Neuronal stem cell (in vitro differentiated cells): ENCODE results near the gene TMEM135.

Source experiments
- DNase-seq: peaks from one replicate; pipeline ENCODE4 v3.0.0-alpha.2; 2013; ENCODE audit warnings: low spot score
- H2AFZ ChIP-seq: one replicate; pipeline ENCODE4 v1.6.1; 2013; ENCODE audit warnings: mild to moderate bottlenecking, low read length, inconsistent platforms
- H2AK5ac ChIP-seq: 2 replicates; pipeline ENCODE4 v1.6.1; 2013; ENCODE audit warnings: low read depth, mild to moderate bottlenecking, inconsistent platforms, low read length, moderate library complexity, mixed read lengths
- H2BK120ac ChIP-seq: 2 replicates; pipeline ENCODE4 v1.6.1; 2013; ENCODE audit warnings: low read depth, mild to moderate bottlenecking, inconsistent platforms, low read length, moderate library complexity, mixed read lengths
- H2BK12ac ChIP-seq: one replicate; pipeline ENCODE4 v1.6.1; 2013; ENCODE audit warnings: low read length, inconsistent platforms
- H2BK15ac ChIP-seq: 2 replicates; pipeline ENCODE4 v1.6.1; 2013; ENCODE audit warnings: mild to moderate bottlenecking, low read length, inconsistent platforms, mixed read lengths
- H2BK5ac ChIP-seq: one replicate; pipeline ENCODE4 v1.6.1; 2013; ENCODE audit warnings: inconsistent platforms, mild to moderate bottlenecking, low read length, moderate library complexity
- H3K14ac ChIP-seq: one replicate; pipeline ENCODE4 v1.6.1; 2013; ENCODE audit warnings: low read length, inconsistent platforms
- H3K18ac ChIP-seq: 2 replicates; pipeline ENCODE4 v1.6.1; 2013; ENCODE audit warnings: low read length, inconsistent platforms
- H3K23ac ChIP-seq: 2 replicates; pipeline ENCODE4 v1.6.1; 2013; ENCODE audit warnings: low read depth, mild to moderate bottlenecking, mixed read lengths, low read length, inconsistent platforms; ENCODE audit not compliant: poor library complexity
- H3K27ac ChIP-seq: replicated peaks from 3 replicates; pipeline ENCODE4 v1.5.1; 2013; ENCODE audit warnings: low read length, inconsistent platforms
- H3K27me3 ChIP-seq, 3 experiments: 2 replicates each; pipeline ENCODE4 v1.6.1; 2013; ENCODE audit warnings: low read length in 3 of 3, mild to moderate bottlenecking in 2 of 3, inconsistent platforms in 1 of 3, low read depth in 1 of 3, mixed read lengths in 1 of 3, moderate library complexity in 1 of 3; ENCODE audit not compliant: control insufficient read depth in 3 of 3, insufficient read depth in 3 of 3
- H3K36me3 ChIP-seq, 2 donors: replicated peaks in 1 of 2; 2 replicates each; pipeline ENCODE4 v1.6.1; 2013; ENCODE audit warnings: low read length in 2 of 2; ENCODE audit not compliant: control insufficient read depth in 2 of 2, insufficient read depth in 2 of 2
- H3K4ac ChIP-seq: 2 replicates; pipeline ENCODE4 v1.6.1; 2013; ENCODE audit warnings: inconsistent platforms, mild to moderate bottlenecking, low read length, moderate library complexity
- H3K4me1 ChIP-seq, 2 donors: 1 replicate in 1 of 2; 2 replicates in 1 of 2; pipeline ENCODE4 v1.6.1; 2013; ENCODE audit warnings: low read length in 2 of 2, low read depth in 1 of 2; ENCODE audit not compliant: control insufficient read depth in 2 of 2, insufficient read depth in 1 of 2
- H3K4me2 ChIP-seq: one replicate; pipeline ENCODE4 v1.6.1; 2013; ENCODE audit warnings: mild to moderate bottlenecking, low read length, inconsistent platforms; ENCODE audit not compliant: insufficient read depth, poor library complexity, severe bottlenecking
- H3K4me3 ChIP-seq, 2 donors: 2 replicates each; pipeline ENCODE4 v1.5.1; 2013; ENCODE audit warnings: low read length in 2 of 2, mild to moderate bottlenecking in 2 of 2, inconsistent platforms in 1 of 2, moderate library complexity in 1 of 2
- H3K79me1 ChIP-seq: one replicate; pipeline ENCODE4 v1.6.1; 2013; ENCODE audit warnings: low read depth, mild to moderate bottlenecking, inconsistent platforms, low read length, moderate library complexity
- H3K9ac ChIP-seq: one replicate; pipeline ENCODE4 v1.6.1; 2013; ENCODE audit warnings: mild to moderate bottlenecking, low read depth, low read length, inconsistent platforms; ENCODE audit not compliant: poor library complexity
- H3K9me3 ChIP-seq, 2 donors: replicated peaks in 1 of 2; 2 replicates each; pipeline versions ENCODE3 to v1.6.1; 2013; ENCODE audit warnings: low read length in 2 of 2, mild to moderate bottlenecking in 2 of 2, inconsistent platforms in 1 of 2, low read depth in 1 of 2, mixed read lengths in 1 of 2, moderate library complexity in 1 of 2; ENCODE audit not compliant: control insufficient read depth in 2 of 2, insufficient read depth in 1 of 2
- H4K8ac ChIP-seq: one replicate; pipeline ENCODE4 v1.6.1; 2013; ENCODE audit warnings: low read depth, mild to moderate bottlenecking, inconsistent platforms, low read length, moderate library complexity
- H4K91ac ChIP-seq: one replicate; pipeline ENCODE4 v1.6.1; 2013; ENCODE audit warnings: low read length, low read depth, mild to moderate bottlenecking, inconsistent platforms; ENCODE audit not compliant: poor library complexity
- WGBS, 2 donors: extraction: QIAGEN DNeasy Blood & Tissue Kit; methylation state at CpG; one replicate each; pipeline ENCODE4 v1.1.7; 2013; ENCODE audit warnings: missing lambda C conversion rate in 2 of 2, mixed read lengths in 1 of 2; ENCODE audit not compliant: insufficient read length in 2 of 2, insufficient replicate concordance in 1 of 2; ENCODE audit errors: extremely low coverage in 2 of 2; 5-methylcytosine and 5-hydroxymethylcytosine counted together

TMEM135 gene

GRCh38 chr11:87372065-87372464 lies 334.3 kb downstream of the TMEM135 start:
- Histone ChIP-seq H3K18ac (no peak overlapping the region), H3K4me2 (no peak overlapping the region), H3K14ac (no peak overlapping the region), H3K23ac (no peak overlapping the region), H2AFZ (no peak overlapping the region), H2AK5ac (no peak overlapping the region), H2BK120ac (no peak overlapping the region), H3K4ac (no peak overlapping the region), H3K79me1 (no peaks in the 10 kb centered on the region), H3K9ac (no peak overlapping the region), H2BK12ac (no peak overlapping the region), H3K9me3 (no peaks in the 10 kb centered on the region), H4K8ac (no peak overlapping the region), H2BK5ac (no peak overlapping the region), H4K91ac (no peak overlapping the region), H3K4me3 (no peak overlapping the region), H3K4me1 (peaks cover 0 to 8% of the 10 kb centered on the region in 2 donors), H3K36me3 (no peaks in the 10 kb centered on the region), H3K27me3 (no peaks in the 10 kb centered on the region), H3K27ac (no peak overlapping the region), H2BK15ac (no peak overlapping the region)
- DNase-seq = no peak
- no CpG with 5 or more reads among the region's 3 CpGs for WGBS, 2 donors
